Heart left ventricle (tissue), 16 donors: ENCODE measurements around the gene CCDC121. TPM values are rescaled to one million over a fixed set of nuclear protein-coding genes. Genes with fewer than 3 reads are reported as not detected.

ENCODE experiments used
- ATAC-seq, 4 donors: fragments of 200-7000 bp; cut with Tn5 transposase; one replicate each; pipeline ENCODE4 v1.9.1; 2020 to 2022; ENCODE audit warnings: moderate library complexity in 4 of 4, mild to moderate bottlenecking in 3 of 4, moderate number of reproducible peaks in 1 of 4
- DNase-seq, 5 donors: peaks; one replicate each; pipeline ENCODE4 v3.0.0-alpha.2; 2020
- H3K27ac ChIP-seq, 12 donors: fragments of 200-600 bp; sonication (generic) in 4 of 12; one replicate each; pipeline versions ENCODE4 v1.5.0 to v1.8.0; 2016 to 2022; ENCODE audit warnings: mild to moderate bottlenecking in 2 of 12
- H3K27me3 ChIP-seq, 9 donors: fragments of 200-600 bp; sonication (generic) in 2 of 9; one replicate each; pipeline versions ENCODE4 v1.5.1 to v1.8.0; 2016 to 2022; ENCODE audit warnings: mild to moderate bottlenecking in 3 of 9
- H3K36me3 ChIP-seq, 9 donors: fragments of 200-600 bp; sonication (generic) in 2 of 9; one replicate each; pipeline versions ENCODE4 v1.5.0 to v1.8.0; 2018 to 2022; ENCODE audit warnings: mild to moderate bottlenecking in 2 of 9
- H3K4me1 ChIP-seq, 12 donors: fragments of 200-600 bp; sonication (generic) in 4 of 12; one replicate each; pipeline versions ENCODE4 v1.5.0 to v1.8.0; 2016 to 2022; ENCODE audit warnings: mild to moderate bottlenecking in 3 of 12
- H3K4me3 ChIP-seq, 12 donors: fragments of 200-600 bp; sonication (generic) in 4 of 12; one replicate each; pipeline versions ENCODE4 v1.5.0 to v1.8.0; 2017 to 2022; ENCODE audit warnings: mild to moderate bottlenecking in 9 of 12, moderate library complexity in 4 of 12
- H3K9me3 ChIP-seq, 12 donors: fragments of 200-600 bp; sonication (generic) in 4 of 12; one replicate each; pipeline versions ENCODE4 v1.5.0 to v1.8.0; 2016 to 2022; ENCODE audit warnings: mild to moderate bottlenecking in 1 of 12
- POLR2A ChIP-seq, 2 donors: fragments of 450-650 bp; IDR thresholded peaks; one replicate each; pipeline ENCODE4 v1.6.1; 2017; ENCODE audit warnings: antibody characterized with exemption in 2 of 2, mild to moderate bottlenecking in 2 of 2, moderate library complexity in 2 of 2
- WGBS, 4 donors: extraction: QIAGEN DNeasy Blood & Tissue Kit in 2 of 4; methylation state at CpG; one replicate each; pipeline versions ENCODE4 v1.1.5 to v1.1.7; 2013 to 2018; 5-methylcytosine and 5-hydroxymethylcytosine counted together
- intact Hi-C, 10 donors: fragments of 100-400 bp; cut with DNase I; formaldehyde crosslinking; loops; one replicate each; pipeline versions ENCODE4 v1.11.1 to v1.14.2; 2022
- polyA plus RNA-seq, 2 donors: library from polyadenylated mRNA; stranded (reverse); fragments of 200-250 nt; gene quantifications; one replicate each; pipeline ENCODE4 v1.2.3, GENCODE V29; 2013
- total RNA-seq, 9 donors: library from RNA; depleted of rRNA in 2 of 9; stranded (reverse); fragments of >200 nt in 2 of 9; fragmentation: NEBNext Ultra II Directional in 3 of 9; extraction: Animal tissue kit (Norgen Biotek cat#: 25700) in 3 of 9; gene quantifications; one replicate each; pipeline versions ENCODE4 v1.1.0 to v1.2.4, GENCODE V29; 2016 to 2023
- TF ChIP-seq, protein P1 (sequence below), 12 donors: fragments of 200-600 bp; sonication (generic) in 4 of 12; IDR thresholded peaks; one replicate each; pipeline versions ENCODE4 v1.5.0 to v1.8.0; 2018 to 2022; ENCODE audit warnings: antibody characterized with exemption in 12 of 12, mild to moderate bottlenecking in 5 of 12
- donor health status: ischemic (EF 13 %, LVEDD 7.1; RV severe dilation, severe dysfunction).
- donor health status: healthy with polysubstance abuse.
- donor health status: DM: no; HTN: yes; CAD: no.
- donor health status: DM: no; HTN: no; CAD: no.
- donor health status: ischemic (EF 25% LVEDD 6.9; RV normal size, moderate dysfunction).
- donor health status: ischemic (EF 25% LVEDD 5.7; RV mildly dilated, moderate dysfunction).
- donor health status: healthy.
- donor health status: DM: yes; HTN: yes; CAD: no.
- donor health status: ischemic (EF 35%, LVEDD 5.7; RV mildly dilated, moderate dysfunction).
- donor health status: nonischemic (EF 11% LVEDD 7.7; RV severe dilation, severe dysfunction).
- donor health status: DM: yes; HTN: yes; CAD: no.
- donor health status: PGD.
- donor health status: ischemic (EF 29% LVEDD 5.4; RV normal size, mild dysfunction).
- donor health status: nonischemic (EF 23%, LVEDD 6.1; RV moderate dilation, normal function).

CCDC121 gene
- total and polyA plus RNA-seq, 11 donors: 2.5 to 7.7 (median 5.4) TPM

- peaks cover 0 to 52% (median 40%) of the 10 kb centered on the region in 9 donors for H3K36me3 ChIP-seq
- intact Hi-C loops: loop anchor here in 4 of 10 donors (5.0 to 10.0 kb wide), 3 partner anchors 130 to 143 kb away; partner anchors contain the start of genes IFT172 (in 2 of the 4), FNDC4 (in 1 of the 4) and GCKR (in 1 of the 4)
Observed at GRCh38 chr2:27624943-27625342, 3.9 kb downstream of the CCDC121 start.

DNA sequence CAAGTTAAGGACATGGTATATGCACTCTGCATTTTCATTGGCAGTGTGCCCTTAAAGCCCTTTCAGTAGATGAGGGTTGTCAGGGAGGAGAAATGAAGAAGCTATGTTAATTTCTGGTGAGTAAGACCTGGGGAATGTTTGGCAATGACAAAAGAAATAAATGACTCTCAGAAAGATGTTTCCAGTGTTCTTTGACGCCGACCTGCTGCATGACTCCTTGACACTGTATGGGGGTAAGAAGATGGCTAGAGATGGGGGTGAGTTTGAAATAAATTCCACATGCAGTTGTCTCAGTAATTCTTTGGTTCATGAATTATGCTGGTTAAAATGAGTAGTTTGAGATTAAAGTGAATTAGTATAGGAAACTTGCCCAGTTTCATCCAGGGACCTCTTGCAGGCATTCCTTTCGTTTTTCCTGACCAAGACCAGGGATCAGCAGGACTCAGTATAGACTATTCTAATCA lies 5.9 kb downstream of the CCDC121 start:
- Histone ChIP-seq H3K4me3 (no peak overlapping the region), H3K4me1 (peaks cover 0 to 19% (median 8%) of the 10 kb centered on the region in 12 donors), H3K36me3 (peaks cover 0 to 72% (median 60%) of the 10 kb centered on the region in 9 donors), H3K27ac (no peak overlapping the region), H3K27me3 (no peaks in the 10 kb centered on the region), H3K9me3 (no peaks in the 10 kb centered on the region)
- TF ChIP-seq, protein P1, sequence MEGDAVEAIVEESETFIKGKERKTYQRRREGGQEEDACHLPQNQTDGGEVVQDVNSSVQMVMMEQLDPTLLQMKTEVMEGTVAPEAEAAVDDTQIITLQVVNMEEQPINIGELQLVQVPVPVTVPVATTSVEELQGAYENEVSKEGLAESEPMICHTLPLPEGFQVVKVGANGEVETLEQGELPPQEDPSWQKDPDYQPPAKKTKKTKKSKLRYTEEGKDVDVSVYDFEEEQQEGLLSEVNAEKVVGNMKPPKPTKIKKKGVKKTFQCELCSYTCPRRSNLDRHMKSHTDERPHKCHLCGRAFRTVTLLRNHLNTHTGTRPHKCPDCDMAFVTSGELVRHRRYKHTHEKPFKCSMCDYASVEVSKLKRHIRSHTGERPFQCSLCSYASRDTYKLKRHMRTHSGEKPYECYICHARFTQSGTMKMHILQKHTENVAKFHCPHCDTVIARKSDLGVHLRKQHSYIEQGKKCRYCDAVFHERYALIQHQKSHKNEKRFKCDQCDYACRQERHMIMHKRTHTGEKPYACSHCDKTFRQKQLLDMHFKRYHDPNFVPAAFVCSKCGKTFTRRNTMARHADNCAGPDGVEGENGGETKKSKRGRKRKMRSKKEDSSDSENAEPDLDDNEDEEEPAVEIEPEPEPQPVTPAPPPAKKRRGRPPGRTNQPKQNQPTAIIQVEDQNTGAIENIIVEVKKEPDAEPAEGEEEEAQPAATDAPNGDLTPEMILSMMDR (IDR thresholded peaks at IDR 0.05): no peak
- TF ChIP-seq POLR2A (IDR thresholded peaks at IDR 0.05): no peak
- intact Hi-C loops: loop anchor here in 3 of 10 donors (10.0 kb wide), 2 partner anchors 128 to 138 kb away; partner anchors contain the start of genes IFT172 (in 2 of the 3), FNDC4 (in 1 of the 3) and GCKR (in 1 of the 3)
- no peak for DNase-seq
- no peak for ATAC-seq
- 90 to 95% (median 92%) methylated on average over 3 of the region's 3 CpGs for WGBS, 4 donors

More at GRCh38 chr2:27624943-27625342, 3.9 kb downstream of the CCDC121 start:
- no peak overlapping the region for H3K27ac ChIP-seq
- TF ChIP-seq, protein P1 (IDR thresholded peaks at IDR 0.05): no peak
- TF ChIP-seq POLR2A (IDR thresholded peaks at IDR 0.05): no peak
- H3K4me3 ChIP-seq: no peak overlapping the region
- no peak for ATAC-seq
- no peak for DNase-seq
- H3K9me3 ChIP-seq: no peaks in the 10 kb centered on the region
- H3K27me3 ChIP-seq: no peaks in the 10 kb centered on the region
- H3K4me1 ChIP-seq: peaks cover 0 to 31% (median 18%) of the 10 kb centered on the region in 12 donors

GRCh38 chr2:27621524-27621923 lies 7.3 kb downstream of the CCDC121 start:
- H3K4me3 ChIP-seq: no peak overlapping the region
- intact Hi-C loops: loop anchor here in 3 of 10 donors (10.0 kb wide), 2 partner anchors 127 to 137 kb away; partner anchors contain the start of genes IFT172 (in 2 of the 3), FNDC4 (in 1 of the 3) and GCKR (in 1 of the 3)
- no peak for DNase-seq

GRCh38 chr2:27615316-27615715 lies 13.5 kb downstream of the CCDC121 start:
- H3K9me3 ChIP-seq: no peaks in the 10 kb centered on the region
- no peak overlapping the region for H3K4me3 ChIP-seq
- no peaks in the 10 kb centered on the region for H3K27me3 ChIP-seq
- H3K4me1 ChIP-seq: no peaks in the 10 kb centered on the region
- DNase-seq (no peak), ATAC-seq (no peak)
- peaks cover 0 to 100% (median 80%) of the 10 kb centered on the region in 9 donors for H3K36me3 ChIP-seq
- no peak for TF ChIP-seq POLR2A (IDR thresholded peaks at IDR 0.05)
- TF ChIP-seq, protein P1 (IDR thresholded peaks at IDR 0.05): no peak
- intact Hi-C loops: no loop called here
- H3K27ac ChIP-seq: no peak overlapping the region
- WGBS, 4 donors: 94 to 99% (median 98%) methylated on average over 3 of the region's 3 CpGs

More at GRCh38 chr2:27621524-27621923, 7.3 kb downstream of the CCDC121 start:
- Histone ChIP-seq H3K27ac (no peak overlapping the region), H3K27me3 (no peaks in the 10 kb centered on the region), H3K9me3 (no peaks in the 10 kb centered on the region), H3K4me1 (peaks cover 0 to 5% (median 0%) of the 10 kb centered on the region in 12 donors), H3K36me3 (peaks cover 0 to 86% (median 74%) of the 10 kb centered on the region in 9 donors)
- ATAC-seq: no peak
- 56 to 80% (median 70%) methylated on average over 1 of the region's 1 CpG for WGBS, 4 donors
- TF ChIP-seq, protein P1 (IDR thresholded peaks at IDR 0.05): no peak
- no peak for TF ChIP-seq POLR2A (IDR thresholded peaks at IDR 0.05)
